CD1c-positive myeloid dendritic cell (primary cell): ENCODE results near the gene CADPS2.

Source experiments
- DNase-seq: peaks from one replicate; pipeline ENCODE4 v3.0.0-alpha.2; 2016; ENCODE audit errors: extremely low spot score

CADPS2 gene

DNA sequence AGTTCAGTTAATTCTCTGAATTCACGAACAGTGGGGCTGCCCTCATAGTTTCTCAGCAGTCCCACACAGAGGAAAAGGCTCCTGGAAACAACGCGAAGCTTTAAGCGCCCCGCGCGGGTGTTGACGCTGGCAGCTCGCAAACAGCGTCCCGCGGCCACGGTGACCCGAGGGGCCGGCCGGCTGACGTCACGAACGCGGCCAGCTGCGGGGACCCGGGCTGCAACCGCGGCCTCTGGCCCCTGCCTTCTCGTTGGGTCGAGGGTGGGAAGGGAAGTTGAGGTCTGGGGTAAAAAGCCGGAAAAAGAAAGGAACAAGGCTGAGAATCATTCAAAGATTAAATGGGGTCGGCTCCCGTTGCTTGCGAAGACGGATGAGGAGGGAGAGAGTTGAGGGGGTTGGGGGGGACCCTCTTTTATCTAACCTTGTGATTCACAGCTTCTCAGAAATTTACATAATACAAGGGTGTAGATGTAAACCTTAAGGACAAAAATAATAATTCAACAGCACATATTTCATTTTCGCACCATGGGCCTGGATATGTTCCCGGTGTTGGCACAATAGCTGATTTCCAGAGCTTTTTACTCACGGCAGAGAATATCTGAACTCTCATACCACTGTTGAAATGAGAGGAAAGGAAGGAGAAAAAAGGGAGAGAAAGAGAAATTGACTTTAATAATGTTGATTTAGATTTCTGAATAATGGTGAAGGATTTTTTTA is 574.4 kb downstream of the CADPS2 start:
- no peak for DNase-seq

DNA sequence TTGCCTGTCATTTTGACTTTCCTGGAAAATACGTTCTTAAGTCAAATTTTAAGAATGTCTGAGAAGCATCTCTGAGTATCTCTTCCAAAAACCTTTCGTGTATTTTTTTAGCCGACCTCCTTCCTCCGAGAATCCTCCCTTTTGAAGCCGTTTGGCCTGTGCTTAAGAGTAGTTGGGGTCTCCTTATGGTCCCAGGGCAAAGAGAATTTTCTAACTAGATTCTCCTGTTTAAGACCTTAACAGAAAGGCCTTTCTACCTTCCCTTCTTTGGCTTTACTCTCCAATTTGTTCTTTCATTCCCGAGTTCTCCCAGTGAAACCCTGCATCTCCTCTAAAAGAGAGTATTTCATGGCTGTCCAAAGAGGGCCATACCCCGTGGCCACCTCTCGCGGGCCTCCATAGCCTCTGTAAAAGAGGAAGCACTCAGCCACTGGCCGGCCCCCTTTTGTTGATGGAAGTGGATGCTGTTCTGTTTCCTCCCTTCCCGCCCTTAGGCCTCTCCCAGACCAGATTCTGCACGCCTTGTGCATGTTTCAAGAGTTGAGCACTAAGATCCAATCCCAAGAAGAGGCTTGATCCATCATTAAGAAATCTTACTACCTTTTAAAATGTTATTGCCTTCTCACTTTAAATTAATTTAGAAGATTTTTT is 575.1 kb downstream of the CADPS2 start:
- no peak for DNase-seq

DNA sequence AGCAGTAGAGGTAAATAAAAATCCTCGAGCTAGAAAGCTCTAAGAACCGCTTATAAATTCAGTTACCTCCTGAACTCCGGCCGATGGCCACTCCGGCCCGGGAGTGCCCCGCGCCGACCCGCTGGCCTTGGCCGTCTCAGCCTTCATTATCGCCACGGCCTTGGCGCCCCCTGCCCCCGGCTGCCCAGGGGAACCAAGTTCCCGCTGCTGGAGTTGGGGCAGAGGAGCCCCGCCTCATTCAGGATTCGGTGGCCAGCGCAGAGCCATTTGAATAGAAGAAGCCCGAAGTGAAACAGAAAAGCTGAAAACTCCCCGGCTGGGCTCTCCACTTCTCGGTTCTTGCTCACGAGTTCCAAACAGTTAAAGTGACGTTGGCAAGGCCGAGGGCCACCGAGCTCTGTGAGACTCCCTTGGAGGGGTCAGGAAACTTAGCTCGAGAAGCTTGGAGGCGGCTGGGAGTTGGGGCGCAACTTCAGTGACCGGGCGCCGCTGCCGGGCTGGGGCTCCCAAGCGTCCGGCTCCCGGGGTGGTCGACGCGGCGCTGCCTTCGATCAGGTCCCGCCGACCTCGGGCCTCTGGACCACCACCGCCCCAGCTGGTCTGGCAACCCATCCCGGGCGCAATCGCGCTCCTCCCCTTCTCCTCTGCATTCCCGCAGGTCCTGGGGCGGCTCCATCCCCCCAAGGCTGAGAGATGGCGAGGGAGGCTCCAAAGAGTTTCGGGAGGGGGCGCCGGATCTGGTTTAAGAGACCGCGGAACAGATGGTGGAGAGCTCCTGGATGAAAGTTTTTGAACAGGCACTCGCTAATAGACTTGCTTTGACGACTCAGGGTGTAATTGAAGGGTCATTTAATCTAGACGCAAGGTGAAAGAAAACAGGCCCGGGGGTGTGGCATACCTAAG is 575.9 kb downstream of the CADPS2 start:
- no peak for DNase-seq

DNA sequence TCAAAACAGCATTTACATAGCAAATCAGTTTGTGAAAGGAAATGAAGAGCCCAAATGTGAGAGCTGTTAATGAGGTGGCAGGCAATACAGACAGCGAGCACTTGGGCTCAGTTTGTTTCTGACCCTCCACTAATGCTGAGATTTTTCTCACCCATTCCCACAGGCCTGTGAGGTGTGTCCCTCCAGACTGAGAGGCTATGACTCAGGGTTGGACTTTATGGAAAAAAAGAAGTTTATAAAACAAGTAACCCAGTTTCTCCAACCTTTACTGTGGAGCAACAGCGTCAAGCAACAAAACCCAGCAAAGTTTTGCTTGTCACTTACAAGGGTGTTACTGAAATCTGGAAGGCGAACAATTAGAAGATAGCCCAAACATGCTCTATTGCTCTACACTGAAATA is 576.8 kb downstream of the CADPS2 start:
- no peak for DNase-seq

DNA sequence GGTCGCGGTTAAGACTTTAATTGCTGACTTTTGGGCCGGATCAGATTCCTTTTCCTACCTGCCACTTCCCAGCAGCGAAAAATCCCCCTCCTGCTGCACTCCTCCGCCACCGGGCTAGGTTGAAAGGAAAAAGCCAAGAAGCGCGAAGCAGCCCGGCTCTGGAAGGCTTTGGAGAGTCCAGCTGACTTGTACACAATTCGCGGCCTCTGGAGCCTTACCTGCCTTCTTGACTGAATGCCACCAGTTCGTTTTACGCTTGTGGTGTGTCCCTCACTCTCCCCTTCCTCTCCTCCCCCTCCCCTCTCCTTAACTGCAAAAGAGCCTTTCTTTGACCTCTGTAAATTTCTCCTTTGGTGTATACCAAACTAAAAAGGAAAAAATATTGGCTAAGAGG is 579.0 kb downstream of the CADPS2 start:
- DNase-seq: no peak

DNA sequence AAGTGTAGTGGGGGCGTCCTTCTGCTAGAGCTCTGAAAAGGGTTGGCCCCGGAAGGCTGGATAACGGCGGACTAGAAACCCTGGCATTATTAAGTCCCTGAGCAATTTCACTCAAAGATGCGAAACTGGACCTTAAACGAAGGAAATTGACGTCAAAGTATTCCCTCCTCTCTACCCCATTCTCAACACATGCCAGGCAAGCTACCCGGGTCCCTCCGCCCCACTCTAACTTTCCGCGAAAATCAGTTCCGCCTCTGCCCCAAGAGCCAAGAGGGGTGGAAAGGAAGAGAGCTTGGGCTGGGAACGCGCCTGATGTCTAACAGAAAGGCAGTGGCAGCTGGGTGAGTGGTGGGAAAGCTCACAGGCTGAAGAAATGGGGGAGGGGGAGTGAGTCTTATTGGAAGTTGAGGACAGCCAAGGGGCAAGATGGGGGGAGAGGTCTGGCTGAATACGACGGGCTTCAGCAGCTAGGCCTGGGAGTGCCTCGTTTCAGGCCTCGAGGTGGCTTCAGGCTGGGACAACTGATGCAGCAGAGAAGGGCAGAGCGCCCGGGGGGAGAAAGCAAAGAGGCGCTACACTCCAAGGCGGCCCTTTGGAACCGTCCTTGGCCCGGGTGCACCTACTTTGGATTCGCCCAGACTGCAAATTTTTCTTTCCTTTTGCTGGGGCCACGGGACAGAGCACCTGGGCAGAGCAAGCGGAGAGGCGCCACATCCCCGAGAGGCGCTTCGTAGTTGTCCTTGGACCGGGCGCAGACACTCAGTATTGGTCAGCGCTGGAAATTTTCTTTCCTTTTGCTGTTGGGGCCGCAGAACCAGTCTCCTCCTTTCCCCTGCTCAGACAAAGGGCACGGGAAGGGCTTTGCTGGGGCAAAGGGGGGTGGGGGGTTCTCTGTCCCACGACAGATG is 579.7 kb downstream of the CADPS2 start:
- DNase-seq: no peak

DNA sequence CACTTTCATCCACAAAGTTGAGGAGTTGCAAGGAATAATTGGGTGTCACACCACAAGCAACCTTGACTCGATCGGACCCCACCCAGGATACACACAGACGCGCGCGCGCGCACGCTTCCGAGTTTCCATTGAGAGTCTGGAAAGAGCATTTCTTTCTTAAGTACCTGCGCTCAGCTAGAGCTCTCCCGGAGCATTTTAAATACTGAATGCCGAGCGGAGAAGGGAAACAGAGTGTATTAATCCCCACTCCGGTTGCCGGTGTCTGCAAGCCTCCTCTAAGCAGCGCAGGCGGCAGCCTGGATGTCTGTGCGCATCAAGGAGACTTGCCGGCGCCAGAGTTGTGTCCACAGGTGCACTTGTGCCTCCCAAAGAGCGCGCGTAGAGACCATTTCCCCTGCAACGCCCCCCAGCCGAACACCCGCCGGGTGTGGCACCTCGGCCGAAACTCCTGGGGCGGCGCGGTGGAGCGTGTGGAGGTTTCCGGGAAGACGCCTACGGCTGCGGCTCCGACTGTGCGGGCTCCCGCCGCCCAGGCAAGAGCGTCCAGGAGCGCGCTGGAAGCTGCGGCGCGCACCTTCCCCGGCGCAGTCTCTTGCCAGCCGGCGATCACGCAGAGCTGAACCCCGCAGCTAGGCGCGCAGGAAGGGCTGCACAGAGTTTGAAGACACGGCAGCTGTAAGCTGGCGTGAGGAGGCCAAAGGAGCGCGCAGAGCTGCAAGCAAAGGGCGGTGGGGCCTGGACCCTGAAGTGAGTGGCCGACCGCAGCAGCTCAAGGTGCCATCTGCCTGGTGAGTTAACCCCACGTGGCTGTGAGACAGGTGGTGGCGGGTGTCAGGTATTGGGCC is 580.6 kb downstream of the CADPS2 start:
- no peak for DNase-seq

DNA sequence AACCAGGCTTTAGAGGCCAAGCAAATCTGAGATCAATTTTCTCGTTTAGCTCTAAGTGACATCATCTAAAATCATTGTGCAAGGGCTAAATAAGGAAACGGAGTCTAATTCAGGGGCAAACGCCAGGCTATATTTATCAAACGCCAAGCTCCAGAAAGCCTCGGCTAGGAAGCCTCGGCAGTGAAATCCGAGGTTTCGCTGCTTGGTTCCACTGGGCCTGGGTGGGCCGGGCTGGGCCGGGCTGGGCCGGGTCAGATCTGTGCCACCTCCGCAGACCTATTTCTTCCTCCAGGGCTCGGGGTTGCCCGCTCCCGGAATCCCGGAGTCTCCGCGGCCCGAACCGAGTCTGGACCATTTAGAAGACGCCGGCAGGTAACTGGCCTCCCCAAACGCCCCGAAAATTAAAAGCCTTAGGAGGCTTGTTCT is 581.3 kb downstream of the CADPS2 start:
- DNase-seq: no peak

DNA sequence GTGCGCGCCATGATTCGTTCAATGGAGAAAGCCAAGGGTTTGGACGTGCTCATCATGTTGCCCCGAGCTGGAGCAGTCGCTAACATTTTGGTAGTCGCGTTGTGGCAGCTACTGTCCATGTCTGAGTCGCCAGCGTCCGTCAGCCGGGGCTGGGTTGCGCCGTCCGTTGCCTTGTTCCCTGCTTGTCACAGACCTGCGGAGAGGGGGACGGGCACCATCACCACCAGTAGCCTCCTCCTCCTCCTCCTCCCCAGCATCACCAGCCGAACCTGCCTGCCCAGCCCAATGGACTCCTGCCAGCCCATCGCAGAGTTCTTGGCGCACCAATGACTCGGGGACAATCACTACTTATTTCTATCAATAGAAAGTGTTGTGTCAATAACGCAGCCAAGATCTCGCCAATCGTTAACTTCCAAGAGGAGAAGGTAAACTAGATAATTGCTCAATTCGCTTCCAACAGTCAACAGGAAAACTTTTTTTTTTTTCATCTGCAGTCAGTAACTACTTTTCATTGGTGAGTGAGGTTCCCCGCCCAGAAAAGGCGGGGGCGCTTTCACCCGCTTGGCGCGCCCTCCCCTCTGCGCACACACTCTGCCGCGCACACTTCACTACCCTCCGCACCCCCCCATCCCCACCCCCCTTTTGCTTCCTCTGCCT is 581.8 kb downstream of the CADPS2 start, which contains the start of gene FEZF1:
Gene FEZF1 (minus strand): TSS at position 432 of the 657 bp plus-strand sequence. CDS start 313 bp downstream, at position 119.
- no peak for DNase-seq

DNA sequence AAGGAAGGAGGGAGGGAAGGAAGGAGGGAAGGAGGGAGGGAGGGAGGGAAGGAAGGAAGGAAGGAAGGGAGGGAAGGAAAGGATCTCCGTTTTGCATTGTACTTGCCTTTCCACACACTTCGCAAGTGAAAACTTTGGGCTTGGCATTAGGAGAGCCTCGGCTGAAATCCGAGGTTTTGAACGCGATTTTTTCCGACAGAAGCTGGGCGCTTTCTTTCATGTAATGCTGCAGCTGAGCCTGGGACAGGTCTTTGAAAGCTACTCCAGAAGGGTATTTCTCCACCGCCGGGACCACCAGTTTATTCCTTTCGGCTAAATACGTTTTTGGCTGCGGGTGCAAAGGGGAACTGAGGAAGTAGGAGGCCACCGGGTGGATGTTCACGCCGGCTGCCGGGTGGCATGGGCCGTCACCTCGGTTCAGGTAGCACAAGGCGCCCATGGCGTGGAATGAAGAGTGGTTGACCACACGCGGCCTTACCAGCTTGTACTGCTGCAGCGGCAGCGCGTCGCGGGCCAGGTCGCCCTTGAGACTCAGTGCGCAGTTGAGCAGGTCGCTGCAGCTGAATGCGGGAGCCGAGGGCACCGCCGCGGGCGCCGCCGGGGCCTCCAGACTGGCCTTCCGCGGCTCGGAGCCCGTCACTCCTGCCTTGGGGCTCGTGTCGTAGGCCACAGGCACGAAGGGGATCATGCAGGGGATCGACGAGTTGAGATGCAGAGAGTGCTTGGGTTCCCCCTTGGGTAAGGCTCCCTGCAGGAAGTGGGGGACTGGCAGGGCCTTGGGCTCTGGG is 582.5 kb downstream of the CADPS2 start:
- DNase-seq: no peak

DNA sequence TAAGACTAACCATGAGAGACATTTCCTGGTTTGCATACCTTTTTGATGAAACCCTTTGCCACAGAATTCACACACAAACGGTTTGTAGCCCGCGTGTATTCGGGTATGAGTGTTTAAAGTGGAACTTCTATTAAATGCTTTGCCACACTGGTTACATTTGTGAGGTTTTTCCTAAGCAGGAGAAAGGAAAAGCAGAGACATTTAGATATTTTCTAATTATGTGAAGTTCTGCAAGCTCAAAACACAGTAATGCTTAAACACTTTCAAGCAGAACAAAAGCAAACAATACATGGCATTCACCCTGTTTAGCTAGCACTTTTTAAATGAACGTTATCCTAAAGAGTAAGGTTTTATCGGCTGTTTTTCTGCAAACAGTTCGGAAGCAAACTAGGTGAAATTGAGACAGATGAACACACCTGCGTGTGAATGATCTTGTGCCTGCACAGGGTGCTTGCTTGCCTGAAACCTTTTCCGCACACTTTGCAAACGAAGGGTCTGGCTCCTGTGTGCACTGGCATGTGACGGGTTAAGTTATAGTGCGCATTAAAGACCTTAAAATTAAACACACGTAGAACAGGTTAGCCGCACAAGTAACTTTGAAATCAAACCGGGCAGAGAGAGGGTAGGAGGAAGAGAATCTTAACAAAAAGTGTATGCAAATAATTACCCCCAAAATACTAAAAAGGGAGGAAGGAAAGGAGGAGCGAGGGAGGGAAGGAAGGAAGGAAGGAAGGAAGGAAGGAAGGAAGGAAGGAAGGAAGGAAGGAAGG is 583.3 kb downstream of the CADPS2 start:
- no peak for DNase-seq

DNA sequence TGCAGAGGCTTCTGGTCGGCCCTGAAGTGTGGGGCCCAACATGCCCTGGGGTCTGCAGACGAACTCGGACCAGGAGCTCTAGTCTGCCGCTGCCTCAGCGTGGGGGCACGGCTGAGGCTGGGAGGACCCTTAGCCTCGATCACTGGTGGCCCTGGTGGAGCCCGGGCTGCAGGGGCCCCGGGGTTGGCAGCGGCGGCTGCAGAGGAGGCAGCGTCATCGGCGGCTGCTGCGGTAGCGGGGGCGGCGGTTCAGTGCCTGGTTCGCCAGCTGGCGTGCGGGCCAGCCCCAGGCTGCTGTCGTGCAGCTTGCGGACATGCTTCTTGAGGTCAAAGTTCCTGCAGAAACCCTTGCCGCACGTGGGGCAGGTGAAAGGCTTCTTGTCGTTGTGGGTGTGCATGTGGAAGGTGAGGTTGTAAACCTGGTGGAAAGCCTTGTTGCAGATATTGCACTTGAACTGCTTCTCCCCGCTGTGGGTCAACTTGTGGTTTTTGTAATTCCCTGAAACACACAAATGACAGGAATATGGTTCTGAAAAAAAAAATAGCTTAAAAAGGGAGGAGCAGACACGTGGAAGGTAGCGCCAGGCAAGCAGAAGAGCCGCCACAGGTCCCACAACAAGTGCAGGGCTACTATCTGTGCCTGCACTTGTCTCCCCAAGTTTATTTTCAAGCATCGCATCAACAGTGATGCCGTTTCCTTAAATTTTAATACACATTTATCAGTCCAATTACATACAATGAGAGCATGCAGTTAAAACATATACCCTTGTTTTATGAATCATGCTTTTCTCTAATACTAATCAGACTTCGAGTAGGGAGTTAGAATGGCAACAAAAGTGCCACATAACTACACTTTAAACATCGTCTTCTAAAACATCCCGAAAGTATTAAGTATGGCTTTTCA is 584.2 kb downstream of the CADPS2 start:
- no peak for DNase-seq

DNA sequence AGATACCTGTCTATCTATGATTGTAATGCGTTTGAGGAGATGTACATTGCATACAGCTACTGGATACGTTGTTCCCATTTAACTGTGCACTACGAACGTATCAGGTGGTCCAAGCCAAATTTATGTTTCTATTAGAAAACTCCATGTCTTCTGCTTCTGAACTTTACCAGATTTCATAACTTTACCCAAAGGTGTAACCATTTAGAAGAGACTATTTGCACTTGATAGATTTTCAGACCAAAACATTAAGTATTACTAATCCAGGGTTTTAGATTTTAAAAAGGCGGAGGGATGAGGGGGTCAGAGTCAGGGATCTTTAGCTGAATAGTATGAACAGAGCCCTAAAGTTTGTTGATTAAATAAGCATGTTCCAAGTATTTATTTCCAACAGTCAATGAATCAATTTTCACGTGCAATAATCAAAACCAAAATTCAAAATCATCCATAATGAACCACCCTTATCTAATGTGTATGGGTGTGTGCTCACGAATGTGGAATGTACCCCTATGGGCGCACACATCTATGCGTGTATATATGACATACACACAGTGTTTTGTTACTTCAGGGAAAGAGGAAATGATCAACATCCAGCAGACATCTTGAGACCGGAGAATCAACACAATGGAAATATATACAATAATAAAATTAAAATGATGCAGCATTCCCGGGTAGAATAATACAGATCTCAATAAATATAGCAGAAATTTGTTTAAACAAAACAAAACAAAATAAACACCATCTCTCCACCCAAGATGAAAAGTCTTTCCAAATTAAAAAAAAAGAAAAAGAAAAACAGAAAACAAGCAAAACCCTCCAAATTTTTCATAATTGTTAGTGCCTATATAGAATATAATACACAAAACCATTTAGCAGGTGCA is 585.1 kb downstream of the CADPS2 start:
- no peak for DNase-seq

DNA sequence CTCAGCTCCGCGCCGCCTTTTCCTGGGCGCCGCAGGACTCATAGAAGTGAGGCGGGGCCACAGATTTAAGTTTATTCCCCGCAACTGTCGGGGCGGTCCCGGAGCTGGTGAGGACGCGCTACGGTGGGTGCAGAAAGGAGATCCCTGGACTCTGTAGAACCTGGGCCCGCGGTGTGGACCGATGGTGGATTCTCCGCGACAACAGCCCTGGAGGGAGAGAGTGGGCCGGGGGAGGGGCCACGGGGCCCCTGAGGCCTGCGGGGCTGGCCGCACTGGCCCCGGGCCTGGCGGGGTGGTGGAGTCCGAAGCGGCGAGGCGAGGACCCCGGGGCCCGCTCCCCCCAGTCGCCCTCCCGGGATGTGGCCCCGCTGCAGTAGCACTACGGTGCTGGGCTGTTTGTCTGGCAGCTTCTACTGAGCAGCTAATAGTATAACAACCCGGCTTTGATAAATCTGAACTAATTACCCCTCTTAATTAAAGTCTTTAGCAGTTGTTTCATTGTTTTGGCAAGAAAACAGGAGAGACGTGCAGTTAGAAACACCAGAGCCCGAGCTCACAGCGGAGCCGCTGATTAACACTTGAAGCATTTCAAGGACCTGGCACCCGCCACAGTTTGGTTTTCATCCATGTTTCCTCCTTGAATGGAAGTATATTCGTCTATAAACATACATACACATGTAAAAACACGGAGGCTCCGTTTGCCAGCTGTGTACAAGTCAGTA is 585.9 kb downstream of the CADPS2 start:
- no peak for DNase-seq

DNA sequence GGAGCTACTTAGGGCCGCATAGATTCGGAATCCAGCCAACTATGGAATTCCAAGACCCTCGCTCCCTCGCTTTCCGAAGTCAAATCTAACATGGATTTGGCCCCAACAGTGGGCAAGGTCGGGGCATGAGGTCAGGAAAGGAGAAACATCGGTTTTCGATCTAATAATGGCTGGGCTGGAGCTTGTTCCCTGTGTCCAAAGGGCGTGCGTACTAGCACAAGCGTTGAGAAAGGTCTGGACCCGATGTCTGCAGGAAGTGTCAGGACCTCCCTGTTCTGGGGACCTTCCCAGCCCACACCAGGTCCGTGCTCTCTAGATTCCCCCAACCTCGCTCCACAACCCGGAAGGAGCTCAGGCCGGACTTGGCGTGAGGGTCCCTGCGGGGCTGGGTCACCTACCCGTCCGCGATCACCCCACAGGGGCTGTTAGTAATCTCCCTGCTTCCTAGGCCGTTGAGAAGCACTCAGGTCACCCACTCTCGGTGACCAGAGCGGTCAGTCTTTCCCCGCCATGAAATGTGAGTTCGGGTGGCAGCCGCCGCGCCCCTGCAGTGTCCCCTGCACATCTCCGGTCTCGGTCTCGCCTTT is 586.5 kb downstream of the CADPS2 start:
- DNase-seq: no peak
